Activated CD4-positive, alpha-beta T cell treated with anti-CD3 and anti-CD28 coated beads, Interleukin-2, amount 50 U/mL, for 24 hours (primary cell): ENCODE results near the gene TRA2B.
"Not testable (repeated sequence)": the region's sequence is repeated elsewhere in the genome, so short reads cannot be mapped to it uniquely, and the experiment has no call there.

Source experiments
- DNase-seq, 2 donors: peaks; one replicate each; pipeline ENCODE4 v3.0.0-alpha.2; 2020; ENCODE audit warnings: low read depth in 1 of 2, low spot score in 1 of 2

TRA2B gene

GRCh38 chr3:185928496-185928895, 9.3 kb downstream of the TRA2B start:
- DNase-seq = no peak

GRCh38 chr3:185927501-185928200, 10.2 kb downstream of the TRA2B start:
- DNase-seq = no peak

GRCh38 chr3:185926445-185926844, 11.4 kb downstream of the TRA2B start:
- no peak for DNase-seq

- DNase-seq = no peak
Observed at GRCh38 chr3:185925353-185925752, 12.5 kb downstream of the TRA2B start.

GRCh38 chr3:185924375-185924774, 13.4 kb downstream of the TRA2B start:
- no peak for DNase-seq

- no peak for DNase-seq
Observed at GRCh38 chr3:185920184-185920583, 17.6 kb downstream of the TRA2B start.

GRCh38 chr3:185916042-185916833, 21.6 kb downstream of the TRA2B start:
- DNase-seq = no peak

- no peak for DNase-seq
Observed at GRCh38 chr3:185915642-185916041, 22.2 kb downstream of the TRA2B start.

- no peak for DNase-seq
Observed at GRCh38 chr3:185914911-185915629, 22.7 kb downstream of the TRA2B start.

- DNase-seq = no peak
Observed at GRCh38 chr3:185912929-185913901, 24.6 kb downstream of the TRA2B start.

- no peak for DNase-seq
Observed at GRCh38 chr3:185912512-185912911, 25.3 kb downstream of the TRA2B start.

GRCh38 chr3:185911076-185911448, 26.8 kb downstream of the TRA2B start:
- not testable (repeated sequence) for DNase-seq

- not testable (repeated sequence) for DNase-seq
Observed at GRCh38 chr3:185910322-185911075, 27.3 kb downstream of the TRA2B start.

GRCh38 chr3:185909913-185910312, 27.9 kb downstream of the TRA2B start:
- not testable (repeated sequence) for DNase-seq

- DNase-seq = no peak
Observed at GRCh38 chr3:185900228-185900627, 37.6 kb downstream of the TRA2B start.

- DNase-seq = no peak
Observed at GRCh38 chr3:185896636-185897035, 41.2 kb downstream of the TRA2B start.

- no peak for DNase-seq
Observed at GRCh38 chr3:185887066-185887465, 50.7 kb downstream of the TRA2B start.

- DNase-seq = no peak
Observed at GRCh38 chr3:185884641-185885040, 53.2 kb downstream of the TRA2B start.

GRCh38 chr3:185881926-185882325, 55.9 kb downstream of the TRA2B start:
- no peak for DNase-seq

- DNase-seq = no peak
Observed at GRCh38 chr3:185880600-185880999, 57.2 kb downstream of the TRA2B start.
